SKM-1 treated with dmso at 0.1 percent for 144 hours (cell line): ENCODE results near the gene CEBPE.

Experiments
- DNase-seq: peaks from one replicate; lab custom pipeline; 2025; ENCODE audit not compliant: unreplicated experiment; lab: John Stamatoyannopoulos, UW

Gene CEBPE

GRCh38 chr14:23118506-23119362 is at the start of gene CEBPE:
CEBPE (minus strand) TSS chr14:23119255; CDS start chr14:23119091, 164 bp downstream.
- DNase-seq = peak; percentile 82

GRCh38 chr14:23168246-23168645 is 49.2 kb upstream of the CEBPE start:
- DNase-seq = no peak

- no peak for DNase-seq
Measured at GRCh38 chr14:23167116-23167847, 48.2 kb upstream of the CEBPE start.

GRCh38 chr14:23164949-23165348 is 45.9 kb upstream of the CEBPE start:
- no peak for DNase-seq

GRCh38 chr14:23164250-23164649 is 45.2 kb upstream of the CEBPE start:
- no peak for DNase-seq

GRCh38 chr14:23163830-23164229 is 44.8 kb upstream of the CEBPE start:
- no peak for DNase-seq

GRCh38 chr14:23162800-23163199 is 43.7 kb upstream of the CEBPE start:
- no peak for DNase-seq

- DNase-seq = no peak
Measured at GRCh38 chr14:23162005-23162404, 43.0 kb upstream of the CEBPE start.

- no peak for DNase-seq
Measured at GRCh38 chr14:23160924-23161522, 42.0 kb upstream of the CEBPE start.

- DNase-seq = no peak
Measured at GRCh38 chr14:23159532-23159931, 40.5 kb upstream of the CEBPE start.

GRCh38 chr14:23158779-23159178 is 39.7 kb upstream of the CEBPE start:
- DNase-seq = no peak

GRCh38 chr14:23154964-23155587 is 36.0 kb upstream of the CEBPE start:
- DNase-seq = no peak

- DNase-seq = no peak
Measured at GRCh38 chr14:23153851-23154796, 35.1 kb upstream of the CEBPE start.

GRCh38 chr14:23151342-23151741 is 32.3 kb upstream of the CEBPE start:
- no peak for DNase-seq

GRCh38 chr14:23149745-23150144 is 30.7 kb upstream of the CEBPE start:
- no peak for DNase-seq

GRCh38 chr14:23148591-23149249 is 29.7 kb upstream of the CEBPE start:
- DNase-seq = no peak

- DNase-seq = no peak
Measured at GRCh38 chr14:23147676-23148075, 28.6 kb upstream of the CEBPE start.

GRCh38 chr14:23146980-23147379 is 27.9 kb upstream of the CEBPE start:
- no peak for DNase-seq

GRCh38 chr14:23146351-23146910 is 27.4 kb upstream of the CEBPE start:
- no peak for DNase-seq
